NCI-H1417 (cell line): ENCODE data around the gene PACSIN2.

Experiments used
- DNase-seq, 3 experiments: peaks; one replicate each; lab custom pipeline; 2025; lab: John Stamatoyannopoulos, UW

Gene PACSIN2

GRCh38 chr22:42906605-42907348 is 108.2 kb downstream of the PACSIN2 start:
- no peak for DNase-seq

- DNase-seq: peak in 2 of 3 experiments; percentile 69 to 88
Observed at GRCh38 chr22:42905702-42906183, 109.2 kb downstream of the PACSIN2 start.

GRCh38 chr22:42905217-42905616 is 109.7 kb downstream of the PACSIN2 start:
- DNase-seq: peak in 2 of 3 experiments; percentile 39 to 63

GRCh38 chr22:42904050-42904449 is 110.9 kb downstream of the PACSIN2 start:
- DNase-seq: peak in 1 of 3 experiments; percentile 1

- no peak for DNase-seq
Observed at GRCh38 chr22:42902875-42903510, 112.0 kb downstream of the PACSIN2 start.

GRCh38 chr22:42901790-42902508 is 113.0 kb downstream of the PACSIN2 start:
- DNase-seq: no peak

GRCh38 chr22:42897960-42898359 is 117.0 kb downstream of the PACSIN2 start:
- DNase-seq: no peak

- DNase-seq: no peak
Observed at GRCh38 chr22:42895541-42895981, 119.4 kb downstream of the PACSIN2 start.

GRCh38 chr22:42895087-42895486 is 119.9 kb downstream of the PACSIN2 start:
- no peak for DNase-seq

GRCh38 chr22:42893371-42894150 is 121.4 kb downstream of the PACSIN2 start:
- no peak for DNase-seq

GRCh38 chr22:42892571-42893316 is 122.2 kb downstream of the PACSIN2 start:
- peak in 2 of 3 experiments; percentile 47 to 80 for DNase-seq

GRCh38 chr22:42892156-42892555 is 122.8 kb downstream of the PACSIN2 start:
- no peak for DNase-seq

- DNase-seq: no peak
Observed at GRCh38 chr22:42891696-42892095, 123.3 kb downstream of the PACSIN2 start.

- no peak for DNase-seq
Observed at GRCh38 chr22:42891008-42891407, 123.9 kb downstream of the PACSIN2 start.

- no peak for DNase-seq
Observed at GRCh38 chr22:42889304-42889703, 125.6 kb downstream of the PACSIN2 start.

- no peak for DNase-seq
Observed at GRCh38 chr22:42887523-42888507, 127.1 kb downstream of the PACSIN2 start.

GRCh38 chr22:42887120-42887519 is 127.8 kb downstream of the PACSIN2 start:
- no peak for DNase-seq

- DNase-seq: no peak
Observed at GRCh38 chr22:42885446-42885845, 129.5 kb downstream of the PACSIN2 start.

- DNase-seq: no peak
Observed at GRCh38 chr22:42884616-42885375, 130.2 kb downstream of the PACSIN2 start.
